Stimulated activated CD8-positive, alpha-beta memory T cell treated with anti-CD3 and anti-CD28 coated beads, Interleukin-4, amount 100 ng/mL, for 1 hour (primary cell): ENCODE measurements around the gene NCAPG.

ENCODE experiments used
- DNase-seq, 2 donors: peaks; one replicate each; pipeline ENCODE4 v3.0.0-alpha.2; 2020; ENCODE audit warnings: low read depth in 2 of 2, low spot score in 1 of 2

Gene NCAPG

DNA sequence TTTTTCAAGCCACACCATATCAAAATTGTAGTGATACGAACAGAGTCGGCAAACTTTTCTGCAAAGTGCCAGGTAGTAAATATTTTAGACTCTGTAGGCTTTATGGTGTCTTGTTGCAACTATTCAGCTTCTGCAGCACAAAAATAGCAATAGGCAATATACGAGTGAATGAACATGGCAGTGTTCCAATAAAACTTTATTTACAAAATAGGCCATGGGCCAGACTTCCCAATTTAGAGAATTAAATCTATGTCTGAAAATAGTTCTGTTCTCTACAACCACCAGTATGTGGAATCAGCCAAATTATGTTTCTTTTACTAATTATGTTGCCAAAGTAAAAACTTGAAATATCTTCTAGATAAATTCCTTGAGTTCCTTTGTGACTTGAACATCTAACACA is 56.5 kb downstream of the NCAPG start:
- no peak for DNase-seq

DNA sequence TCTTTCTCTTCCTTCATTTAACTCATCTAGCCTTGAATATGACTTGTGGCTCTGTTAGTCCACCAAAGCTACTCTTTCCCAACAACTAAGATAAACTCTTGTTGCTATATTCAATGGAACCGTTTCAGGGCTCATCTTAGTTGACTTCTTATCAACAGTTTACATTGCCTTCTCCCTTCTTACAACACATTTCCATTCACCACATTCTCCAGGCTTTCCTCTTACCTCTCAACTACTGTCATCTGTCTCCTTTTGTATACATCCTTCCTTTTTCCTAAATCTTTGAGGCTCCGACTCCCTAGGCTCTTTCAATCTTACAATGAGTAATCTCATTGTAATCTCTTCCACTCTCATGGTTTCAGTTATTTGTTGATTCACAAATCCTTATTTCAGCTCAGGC is 58.5 kb downstream of the NCAPG start:
- no peak for DNase-seq

DNA sequence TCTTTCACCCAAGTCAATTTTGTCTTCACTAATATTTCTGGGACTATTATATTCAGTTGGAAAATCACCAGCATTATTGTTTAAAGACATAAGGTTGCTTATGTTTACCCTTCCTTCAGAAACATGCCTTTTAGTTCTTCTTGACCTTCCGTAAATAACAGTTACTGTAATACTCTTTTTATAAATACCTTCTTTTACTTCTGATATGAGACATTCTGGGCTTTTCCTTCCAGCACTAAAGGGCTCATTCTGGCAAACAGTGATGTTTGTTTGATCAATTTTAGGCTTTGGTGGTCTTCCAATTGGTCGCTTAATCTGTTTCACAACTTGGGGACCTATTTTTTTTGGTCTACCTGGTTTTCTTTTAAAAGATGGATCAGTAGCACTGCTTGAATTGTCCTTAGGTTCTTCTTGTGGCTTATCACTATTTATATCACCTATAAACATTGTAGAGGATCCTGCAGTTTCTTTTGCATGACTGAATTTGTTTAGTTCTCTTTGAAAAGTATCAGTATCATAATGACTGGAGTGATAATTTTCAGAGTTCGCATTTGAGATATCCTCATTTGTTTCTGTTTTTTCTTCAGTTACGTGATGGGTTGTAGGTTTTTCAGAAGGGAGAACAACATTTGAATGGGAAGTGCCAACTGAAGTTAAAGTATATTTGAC is 64.8 kb downstream of the NCAPG start:
- no peak for DNase-seq

DNA sequence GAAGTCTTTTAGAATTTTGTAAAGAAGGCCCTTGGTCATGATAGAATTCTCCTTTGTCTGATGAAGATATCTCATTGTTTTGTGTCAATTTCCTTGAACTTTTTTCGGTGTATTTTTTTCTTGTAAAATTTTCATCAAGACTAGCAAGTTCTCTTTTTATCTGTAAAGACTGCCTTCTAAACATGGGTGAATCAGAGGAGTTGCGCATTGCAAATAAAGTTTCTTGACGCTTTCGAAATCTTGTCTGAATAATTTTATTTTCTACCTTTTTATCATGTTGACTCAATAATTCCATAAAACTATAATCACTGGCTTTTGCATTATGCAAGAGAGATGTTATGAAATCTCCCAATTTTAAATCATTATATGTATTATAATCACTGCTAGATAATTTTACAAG is 66.2 kb downstream of the NCAPG start:
- no peak for DNase-seq

DNA sequence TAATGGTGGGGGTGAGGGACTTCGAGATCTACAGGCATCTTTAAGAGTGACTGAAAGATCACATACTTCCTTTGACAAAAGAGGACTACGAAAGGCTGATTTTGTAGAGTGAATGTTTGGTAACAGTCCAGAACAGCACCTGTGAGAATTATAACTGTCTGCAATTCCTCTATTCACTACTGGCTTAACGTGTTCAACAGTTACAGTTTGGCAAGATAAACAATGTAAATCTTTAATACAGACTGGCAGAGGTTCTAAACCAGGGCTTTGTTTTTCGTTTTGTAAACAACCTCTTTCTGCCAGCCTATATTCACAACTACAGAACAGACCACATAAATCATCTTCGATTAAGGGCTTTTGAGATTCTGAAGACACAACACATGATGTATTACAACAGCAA is 66.9 kb downstream of the NCAPG start:
- DNase-seq = no peak

DNA sequence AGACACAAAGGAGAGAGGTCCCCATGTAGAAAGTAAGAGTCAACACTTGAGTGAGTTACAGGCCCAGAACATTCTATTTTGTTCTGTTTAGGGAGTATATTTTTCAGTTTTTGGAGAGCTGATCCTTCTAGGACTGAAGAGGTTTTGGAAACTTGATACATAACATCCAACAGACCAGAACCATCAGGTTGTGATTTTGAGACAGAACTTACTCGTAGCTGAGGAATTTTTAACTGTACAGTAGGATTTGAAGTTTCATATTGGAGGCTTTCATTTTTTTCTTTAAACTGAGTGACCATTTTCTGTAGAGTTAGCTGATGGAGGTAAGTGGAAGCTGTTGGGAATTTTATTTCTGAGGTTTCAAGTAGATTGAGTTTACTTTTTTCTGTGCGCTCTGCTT is 73.3 kb downstream of the NCAPG start:
- no peak for DNase-seq

DNA sequence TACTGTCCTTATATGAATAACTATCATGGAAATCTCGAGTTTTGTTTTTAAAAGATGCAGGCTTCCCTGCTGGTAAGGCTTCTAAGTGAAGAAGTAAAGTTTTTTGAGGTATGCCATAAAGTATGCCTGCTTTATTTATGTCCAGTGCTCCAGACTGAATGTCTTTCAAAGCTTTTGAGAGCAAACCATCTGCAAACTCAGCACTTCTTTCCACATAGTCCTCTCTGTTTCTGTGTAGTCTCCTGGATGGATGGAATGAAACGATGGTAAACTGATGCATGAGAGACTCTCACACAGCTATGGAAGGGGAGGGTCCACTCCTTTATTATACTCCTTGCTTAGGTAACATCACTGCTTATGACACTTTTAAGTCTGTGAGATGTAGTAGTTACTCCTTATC is 73.7 kb downstream of the NCAPG start:
- no peak for DNase-seq

DNA sequence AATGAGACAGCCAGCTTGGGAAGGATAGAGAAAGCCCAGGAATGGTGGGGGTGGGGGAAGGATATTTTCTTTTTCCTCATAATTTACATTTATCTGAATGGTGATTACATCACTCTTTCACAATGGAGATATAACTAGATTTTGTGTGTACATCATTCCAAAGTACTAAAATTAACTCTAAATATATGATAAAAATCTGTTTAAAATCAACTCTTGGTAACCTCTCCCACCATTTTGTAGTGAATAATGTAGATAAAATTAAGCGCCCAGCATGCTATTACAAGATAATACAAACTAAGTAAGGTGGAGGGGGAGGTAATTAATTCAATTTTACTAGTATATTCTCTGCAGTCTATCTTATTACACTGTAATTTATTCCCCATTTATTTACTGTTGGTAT is 78.9 kb downstream of the NCAPG start:
- DNase-seq = no peak

DNA sequence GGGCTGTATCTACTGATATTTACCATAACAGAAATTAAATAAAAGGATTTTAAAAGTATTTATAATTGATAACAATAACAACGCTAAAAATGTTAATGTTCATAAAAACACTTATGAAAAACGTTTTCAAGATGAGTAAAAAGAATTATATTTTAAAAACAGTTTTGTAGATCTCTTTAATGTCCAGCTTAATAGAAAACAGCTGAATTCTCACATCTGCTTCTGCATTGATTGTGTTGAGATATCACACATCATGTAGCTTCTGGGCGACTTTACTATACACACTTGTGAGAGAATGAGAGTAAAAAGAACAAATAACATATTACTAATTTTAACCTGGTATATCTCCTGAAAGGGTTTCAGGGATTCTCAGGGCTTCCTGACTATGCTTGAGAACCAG is 83.6 kb downstream of the NCAPG start:
- DNase-seq = no peak
